ENCODE results near the gene CLHC1. TPM values are rescaled to one million over a fixed set of nuclear protein-coding genes. Genes with fewer than 3 reads are reported as not detected.
"Not testable (repeated sequence)": the region's sequence is repeated elsewhere in the genome, so short reads cannot be mapped to it uniquely, and the experiment has no call there.

The CLHC1 gene
- total and polyA plus RNA-seq, 2 experiments from 2014 or later, result 1.3 to 5.6 TPM

DNA sequence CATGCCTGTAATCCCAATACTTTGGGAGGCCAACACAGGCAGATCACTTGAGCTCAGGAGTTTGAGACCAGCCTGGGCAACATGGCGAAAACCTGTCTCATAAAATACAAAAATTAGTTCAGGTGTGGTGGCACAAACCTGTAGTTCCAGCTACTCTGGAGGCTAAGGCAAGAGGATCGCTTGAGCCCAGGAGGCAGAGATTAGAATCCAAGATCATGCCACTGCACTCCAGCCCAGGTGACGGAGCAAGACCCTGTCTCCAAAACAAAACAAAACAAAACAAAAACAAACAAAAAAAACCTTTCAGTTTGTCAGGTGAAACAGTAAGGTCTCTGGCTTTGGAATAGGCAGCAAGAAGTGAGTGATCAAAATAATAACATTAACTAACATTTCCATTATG lies 84.6 kb downstream of the CLHC1 start:
- Histone ChIP-seq H3K27me3 (replicated peaks; ENCODE audit: insufficient read depth) (no peaks in the 10 kb centered on the region), H3K9me3 (ENCODE audit: low read depth) (no peaks in the 10 kb centered on the region), H3K36me3 (ENCODE audit: low read depth) (no peaks in the 10 kb centered on the region), H3K4me1 (ENCODE audit: insufficient read depth) (peaks cover 25% of the 10 kb centered on the region), H3K27ac (no peak overlapping the region), H3K9me2 (ENCODE audit: insufficient read depth) (no peaks in the 10 kb centered on the region), H3K79me2 (ENCODE audit: insufficient read depth) (no peaks in the 10 kb centered on the region), H2AFZ (no peak overlapping the region), H3K9ac (no peak overlapping the region), H4K20me1 (ENCODE audit: insufficient read depth) (no peaks in the 10 kb centered on the region), H3F3A (ENCODE audit: insufficient read depth) (peaks cover 11% of the 10 kb centered on the region), H3K4me2 (ENCODE audit: unreplicated experiment) (no peak overlapping the region), H3K4me3 (no peak overlapping the region)
- DNase-seq, result no peak
- in situ Hi-C loops (cut with MboI), result no loop called here
- TF ChIP-seq EZH2phosphoT487 (IDR thresholded peaks at IDR 0.05; ENCODE audit: insufficient read depth, low read depth) (no peak), EZH2 (IDR thresholded peaks at IDR 0.05; ENCODE audit: insufficient read depth, poor library complexity, severe bottlenecking) (no peak)
- WGBS, 2 experiments (ENCODE audit: low coverage in 1 of 2, low lambda C conversion rate in 2 of 2, missing lambda C conversion rate in 2 of 2), result 98% methylated on average over 3 of the region's 3 CpGs

DNA sequence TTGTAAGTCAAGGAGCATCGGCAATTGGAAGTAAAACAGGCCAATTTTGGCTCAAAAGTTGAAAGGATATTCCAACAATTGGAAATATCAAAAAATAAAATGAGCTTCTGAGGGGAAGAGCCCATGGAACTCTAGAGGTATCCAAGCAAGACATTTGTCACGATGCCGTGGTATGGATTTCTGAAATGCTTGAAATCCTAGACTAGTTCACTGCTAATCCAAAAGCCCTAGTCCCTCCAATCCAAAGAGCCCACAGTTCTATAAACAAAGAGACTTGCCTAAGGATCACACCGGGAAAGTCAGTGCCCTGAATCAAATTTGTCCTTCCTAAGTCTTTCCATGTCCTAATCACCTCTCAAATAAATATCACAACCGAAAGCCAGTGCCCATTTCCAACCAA lies 85.1 kb downstream of the CLHC1 start:
- Histone ChIP-seq H3K9me2 (ENCODE audit: insufficient read depth) (no peaks in the 10 kb centered on the region), H3K4me3 (no peak overlapping the region), H3K27me3 (replicated peaks; ENCODE audit: insufficient read depth) (no peaks in the 10 kb centered on the region), H2AFZ (no peak overlapping the region), H3K36me3 (ENCODE audit: low read depth) (no peaks in the 10 kb centered on the region), H3K9me3 (ENCODE audit: low read depth) (no peaks in the 10 kb centered on the region), H3K9ac (no peak overlapping the region), H3K4me1 (ENCODE audit: insufficient read depth) (peaks cover 20% of the 10 kb centered on the region), H3K27ac (no peak overlapping the region), H3K79me2 (ENCODE audit: insufficient read depth) (no peaks in the 10 kb centered on the region), H3F3A (ENCODE audit: insufficient read depth) (peaks cover 11% of the 10 kb centered on the region), H3K4me2 (ENCODE audit: unreplicated experiment) (no peak overlapping the region), H4K20me1 (ENCODE audit: insufficient read depth) (no peaks in the 10 kb centered on the region)
- no peak for DNase-seq
- no peak for TF ChIP-seq EZH2phosphoT487 (IDR thresholded peaks at IDR 0.05; ENCODE audit: insufficient read depth, low read depth)
- TF ChIP-seq EZH2 (IDR thresholded peaks at IDR 0.05; ENCODE audit: insufficient read depth, poor library complexity, severe bottlenecking), result no peak
- 97 to 98% methylated on average over 5 of the region's 5 CpGs for WGBS, 2 experiments (ENCODE audit: low coverage in 1 of 2, low lambda C conversion rate in 2 of 2, missing lambda C conversion rate in 2 of 2)
- in situ Hi-C loops (cut with MboI), result no loop called here

DNA sequence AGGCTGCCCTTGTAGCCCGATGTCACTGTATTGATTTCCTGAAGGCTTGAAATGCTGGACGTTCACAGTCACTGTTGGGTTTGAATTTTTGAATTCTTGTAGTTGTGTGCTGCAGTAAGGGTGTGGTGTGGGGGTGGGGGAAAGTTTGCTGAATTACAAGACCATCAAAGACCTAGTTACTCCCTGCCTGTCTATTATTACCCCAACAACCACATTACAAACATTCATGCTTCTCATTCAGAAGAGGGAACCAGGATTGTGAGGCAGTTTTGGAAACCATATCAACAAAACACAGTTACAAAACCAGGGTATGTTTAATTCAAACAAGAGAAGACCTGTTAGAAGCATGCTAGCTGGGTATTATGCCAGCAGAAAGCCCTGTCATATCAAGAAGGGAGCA lies 85.8 kb downstream of the CLHC1 start:
- Histone ChIP-seq H3K79me2 (ENCODE audit: insufficient read depth) (no peaks in the 10 kb centered on the region), H3K4me2 (ENCODE audit: unreplicated experiment) (no peak overlapping the region), H3K9me2 (ENCODE audit: insufficient read depth) (no peaks in the 10 kb centered on the region), H3K4me3 (no peak overlapping the region), H2AFZ (no peak overlapping the region), H3K9ac (no peak overlapping the region), H3K27ac (no peak overlapping the region), H3F3A (ENCODE audit: insufficient read depth) (peaks cover 11% of the 10 kb centered on the region), H3K27me3 (replicated peaks; ENCODE audit: insufficient read depth) (no peaks in the 10 kb centered on the region), H3K36me3 (ENCODE audit: low read depth) (no peaks in the 10 kb centered on the region), H4K20me1 (ENCODE audit: insufficient read depth) (no peaks in the 10 kb centered on the region), H3K4me1 (ENCODE audit: insufficient read depth) (peaks cover 14% of the 10 kb centered on the region), H3K9me3 (ENCODE audit: low read depth) (no peaks in the 10 kb centered on the region)
- no peak for DNase-seq
- TF ChIP-seq EZH2phosphoT487 (IDR thresholded peaks at IDR 0.05; ENCODE audit: insufficient read depth, low read depth) (no peak), EZH2 (IDR thresholded peaks at IDR 0.05; ENCODE audit: insufficient read depth, poor library complexity, severe bottlenecking) (no peak)
- in situ Hi-C loops (cut with MboI), result no loop called here
- 58 to 61% methylated on average over 2 of the region's 2 CpGs for WGBS, 2 experiments (ENCODE audit: low coverage in 1 of 2, low lambda C conversion rate in 2 of 2, missing lambda C conversion rate in 2 of 2)

DNA sequence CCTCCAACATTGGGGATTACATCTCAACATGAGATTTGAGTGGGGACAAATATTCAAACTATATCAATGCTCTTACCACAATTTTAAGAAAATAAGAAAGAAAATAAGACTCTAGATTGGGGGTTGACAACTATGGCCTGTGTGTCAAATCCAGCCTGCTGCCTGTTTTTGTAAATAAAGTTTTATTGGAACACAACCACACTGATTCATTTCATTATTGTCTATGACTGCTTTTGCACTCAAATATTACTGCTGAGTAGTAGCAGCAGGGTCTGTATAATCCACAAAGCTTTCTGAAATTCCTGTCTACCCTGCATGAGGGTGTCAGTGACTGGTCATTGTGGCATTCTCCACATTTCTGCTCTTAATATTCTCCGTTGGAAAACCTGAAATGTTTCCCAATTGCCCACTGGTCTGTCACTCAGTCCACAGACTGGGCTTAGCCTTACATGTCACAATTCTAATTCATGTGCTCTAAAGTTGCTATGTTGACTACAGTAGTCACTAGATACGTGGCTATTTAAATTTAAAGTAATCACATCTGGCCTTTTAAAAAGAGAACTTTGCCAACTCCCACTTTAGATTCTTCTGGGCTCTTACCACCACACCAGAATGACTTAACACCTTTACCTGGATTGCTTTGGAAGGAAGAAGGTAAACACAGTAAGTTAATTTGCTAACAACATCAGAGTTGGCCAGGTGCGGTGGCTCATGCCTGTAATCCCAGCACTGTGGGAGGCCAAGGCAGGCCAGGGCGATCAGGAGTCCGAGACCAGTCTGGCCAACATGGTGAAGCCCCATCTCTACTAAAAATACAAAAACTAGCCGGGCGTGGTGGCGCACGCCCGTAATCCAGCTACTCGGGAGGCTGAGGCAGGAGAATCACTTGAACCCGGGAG lies 86.9 kb downstream of the CLHC1 start:
- no peak overlapping the region for H3K4me3 ChIP-seq
- no peaks in the 10 kb centered on the region for H4K20me1 ChIP-seq (ENCODE audit: insufficient read depth)
- WGBS, 2 experiments (ENCODE audit: low coverage in 1 of 2, low lambda C conversion rate in 2 of 2, missing lambda C conversion rate in 2 of 2), result 83 to 88% methylated on average over 12 of the region's 12 CpGs
- H3K4me2 ChIP-seq (ENCODE audit: unreplicated experiment), result no peak overlapping the region
- H3K9me3 ChIP-seq (ENCODE audit: low read depth), result no peaks in the 10 kb centered on the region
- H3K9me2 ChIP-seq (ENCODE audit: insufficient read depth), result no peaks in the 10 kb centered on the region
- H3F3A ChIP-seq (ENCODE audit: insufficient read depth), result peaks cover 11% of the 10 kb centered on the region
- peaks cover 14% of the 10 kb centered on the region for H3K4me1 ChIP-seq (ENCODE audit: insufficient read depth)
- DNase-seq, result no peak
- no peaks in the 10 kb centered on the region for H3K36me3 ChIP-seq (ENCODE audit: low read depth)
- no peak overlapping the region for H3K27ac ChIP-seq
- H3K9ac ChIP-seq, result no peak overlapping the region
- no peak for TF ChIP-seq EZH2phosphoT487 (IDR thresholded peaks at IDR 0.05; ENCODE audit: insufficient read depth, low read depth)
- TF ChIP-seq EZH2 (IDR thresholded peaks at IDR 0.05; ENCODE audit: insufficient read depth, poor library complexity, severe bottlenecking), result no peak
- no peaks in the 10 kb centered on the region for H3K27me3 ChIP-seq (replicated peaks; ENCODE audit: insufficient read depth)
- H3K79me2 ChIP-seq (ENCODE audit: insufficient read depth), result no peaks in the 10 kb centered on the region
- in situ Hi-C loops (cut with MboI), result no loop called here
- H2AFZ ChIP-seq, result no peak overlapping the region

DNA sequence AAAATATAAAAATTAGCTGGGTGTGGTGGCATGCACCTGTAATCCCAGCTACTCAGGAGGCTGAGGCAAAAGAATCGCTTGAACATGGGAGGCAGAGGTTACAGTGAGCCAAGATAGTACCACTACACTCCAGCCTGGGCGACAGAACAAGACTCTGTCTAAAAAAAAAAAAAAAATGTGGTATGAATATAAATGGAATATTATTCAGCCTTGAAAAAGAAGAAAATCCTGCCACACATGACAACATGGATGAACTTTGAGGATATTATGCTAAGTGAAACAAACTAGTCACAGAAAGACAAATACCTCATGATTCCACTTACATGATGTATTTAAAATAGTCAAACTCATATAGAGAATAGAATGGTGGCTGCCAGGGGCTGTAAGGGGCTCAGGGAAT lies 88.4 kb downstream of the CLHC1 start:
- H4K20me1 ChIP-seq (ENCODE audit: insufficient read depth); H2AFZ ChIP-seq; H3K36me3 ChIP-seq (ENCODE audit: low read depth); in situ Hi-C loops (cut with MboI); H3F3A ChIP-seq (ENCODE audit: insufficient read depth); H3K9me3 ChIP-seq (ENCODE audit: low read depth); H3K27me3 ChIP-seq (replicated peaks; ENCODE audit: insufficient read depth); H3K9me2 ChIP-seq (ENCODE audit: insufficient read depth); H3K4me2 ChIP-seq (ENCODE audit: unreplicated experiment); H3K4me3 ChIP-seq; H3K27ac ChIP-seq; H3K9ac ChIP-seq; DNase-seq; H3K79me2 ChIP-seq (ENCODE audit: insufficient read depth): not testable (repeated sequence)
- WGBS, 2 experiments (ENCODE audit: low coverage in 1 of 2, low lambda C conversion rate in 2 of 2, missing lambda C conversion rate in 2 of 2), result 59 to 73% methylated on average over 2 of the region's 2 CpGs
- H3K4me1 ChIP-seq (ENCODE audit: insufficient read depth), result peaks cover 11% of the 10 kb centered on the region

Data from GM23248 (cell line).